ENCODE measurements around the gene PVALEF.

GRCh38 chr17:81221842-81222619 is 56.7 kb downstream of the PVALEF start:
- TF ChIP-seq POLR2A (IDR thresholded peaks at IDR 0.05) (no peak), CTCF (IDR thresholded peaks at IDR 0.05) (no peak), POLR2AphosphoS5 (IDR thresholded peaks at IDR 0.05; ENCODE audit: insufficient read depth in 1 of 2, low read depth in 1 of 2) (no peak)
